K562 (cell line): Measurements from ENCODE around the gene FASTK. TPM values are rescaled to one million over a fixed set of nuclear protein-coding genes. Genes with fewer than 3 reads are reported as not detected.

Experiments
- ATAC-seq: fragments of 200-7000 bp; cut with Tn5 transposase; 3 replicates; pipeline ENCODE4 v1.9.1; 2020; ENCODE audit warnings: moderate library complexity
- Bru-seq: library from RNA; stranded (reverse); fragments of 400-500 nt; gene quantifications from one replicate; lab custom pipeline; 2021; lab: Mats Ljungman, UMichigan
- BruChase-seq, 2 experiments: library from RNA; stranded (reverse); fragments of 400-500 nt; gene quantifications; one replicate each; lab custom pipeline; 2021; lab: Mats Ljungman, UMichigan
- BruUV-seq: library from RNA; stranded (reverse); fragments of 400-500 nt; replicated peaks from 2 replicates; lab custom pipeline; 2021; lab: Mats Ljungman, UMichigan
- CTCF ChIA-PET: fragments of 300-600 bp; formaldehyde crosslinking; extraction: SDS; loops from one replicate; lab custom pipeline; 2021; ENCODE audit warnings: low intra/inter-chr PET ratio; lab: Yijun Ruan, JAX
- POLR2A ChIA-PET: fragments of 300-600, 350-650 bp; sonication (Branson Sonifier 250); formaldehyde crosslinking; extraction: SDS; loops from one replicate; lab custom pipeline; 2021; ENCODE audit warnings: antibody characterized with exemption, inconsistent platforms; lab: Yijun Ruan, JAX
- DNase-seq, 4 experiments: peaks; one replicate each; pipeline versions ENCODE4 v3.0.0 to v3.0.0-alpha.2; 2011 to 2018; ENCODE audit warnings: low spot score in 3 of 4, mixed read lengths in 3 of 4; ENCODE audit errors: extremely low read depth in 1 of 4
- FAIRE-seq: peaks from 2 replicates; lab custom pipeline; 2011; peaks lifted over from hg19 to GRCh38; lab: Jason Lieb, UNC
- H2AFZ ChIP-seq: 2 replicates; pipeline ENCODE4 v1.6.0; 2011; ENCODE audit warnings: low read depth, low read length, control low read depth, inconsistent platforms
- H3K27ac ChIP-seq: fragments of 200-600 bp; 3 replicates; pipeline ENCODE4 v1.8.0; 2011; ENCODE audit warnings: low read depth, mild to moderate bottlenecking, control low read depth, inconsistent platforms, low read length, moderate library complexity, mixed read lengths; ENCODE audit errors: extremely low read depth
- H3K27me3 ChIP-seq, 2 experiments: fragments of 300-600 bp in 1 of 2; 2 replicates in 1 of 2; 3 replicates in 1 of 2; pipeline versions ENCODE4 v1.6.0 to v1.8.0; 2011; ENCODE audit warnings: inconsistent platforms in 2 of 2, low read length in 2 of 2, mild to moderate bottlenecking in 1 of 2, mixed read lengths in 1 of 2, moderate library complexity in 1 of 2; ENCODE audit not compliant: control insufficient read depth in 2 of 2, insufficient read depth in 2 of 2
- H3K36me3 ChIP-seq: fragments of 300-600 bp; 3 replicates; pipeline ENCODE4 v1.8.0; 2011; ENCODE audit warnings: mild to moderate bottlenecking, low read length, inconsistent platforms; ENCODE audit not compliant: control insufficient read depth, insufficient read depth
- H3K4me1 ChIP-seq, 2 experiments: fragments of 200-600 bp in 1 of 2; replicated peaks in 1 of 2; 2 replicates in 1 of 2; 3 replicates in 1 of 2; pipeline versions ENCODE4 v1.5.1 to v1.8.0; 2011; ENCODE audit warnings: inconsistent platforms in 2 of 2, low read length in 2 of 2, mild to moderate bottlenecking in 1 of 2, mixed read lengths in 1 of 2, moderate library complexity in 1 of 2; ENCODE audit not compliant: control insufficient read depth in 2 of 2, insufficient read depth in 2 of 2
- H3K4me2 ChIP-seq: 2 replicates; pipeline ENCODE4 v1.6.1; 2011; ENCODE audit warnings: low read length, control low read depth, inconsistent platforms, mixed read lengths; ENCODE audit not compliant: insufficient read depth
- H3K4me3 ChIP-seq: fragments of 200-600 bp; sonication (generic), shearing (Covaris generic); 2 replicates; pipeline ENCODE4 v1.5.1; 2016; ENCODE audit warnings: control low read depth, inconsistent platforms
- H3K79me2 ChIP-seq: fragments of 200-600 bp; 3 replicates; pipeline ENCODE4 v1.8.0; 2011; ENCODE audit warnings: low read length, inconsistent platforms; ENCODE audit not compliant: control insufficient read depth, insufficient read depth
- H3K9ac ChIP-seq, 2 experiments: 2 replicates each; pipeline versions ENCODE4 v1.6.0 to v1.6.1; 2011; ENCODE audit warnings: low read depth in 2 of 2, low read length in 2 of 2, control low read depth in 1 of 2, inconsistent platforms in 1 of 2, mild to moderate bottlenecking in 1 of 2, mixed read lengths in 1 of 2; ENCODE audit not compliant: insufficient read depth in 1 of 2
- H3K9me1 ChIP-seq: one replicate; pipeline ENCODE4 v1.6.0; 2011; ENCODE audit warnings: inconsistent platforms, mild to moderate bottlenecking, low read length, moderate library complexity; ENCODE audit not compliant: control insufficient read depth, insufficient read depth
- H3K9me3 ChIP-seq: replicated peaks from 2 replicates; pipeline ENCODE4 v1.5.1; 2011; ENCODE audit warnings: low read depth, low read length, inconsistent platforms; ENCODE audit not compliant: control insufficient read depth, insufficient read depth
- H4K20me1 ChIP-seq: replicated peaks from 2 replicates; pipeline ENCODE4 v1.6.1; 2011; ENCODE audit warnings: low read length, inconsistent platforms, mixed read lengths; ENCODE audit not compliant: control insufficient read depth, insufficient read depth
- CEBPZ ChIP-seq: fragments of 150-350 bp; IDR thresholded peaks from 2 replicates; pipeline ENCODE4 v1.6.1; 2014; ENCODE audit warnings: low read depth, mild to moderate bottlenecking, low read length, borderline replicate concordance
- GATA2 ChIP-seq: sonication (generic); formaldehyde crosslinking; IDR thresholded peaks from 2 replicates; pipeline ENCODE4 v1.4.0; 2020; ENCODE audit warnings: mild to moderate bottlenecking, missing genetic modification reagents
- HES1 ChIP-seq: fragments of 450-650 bp; IDR thresholded peaks from 2 replicates; pipeline ENCODE4 v1.6.1; 2016; ENCODE audit warnings: low read depth, mild to moderate bottlenecking, moderate library complexity
- PPARD ChIP-seq: fragments of 250-450 bp; sonication (Bioruptor Pico); IDR thresholded peaks from 2 replicates; pipeline ENCODE4 v1.8.0; 2022; ENCODE audit warnings: inconsistent platforms, mild to moderate bottlenecking, moderate library complexity
- RAD21 ChIP-seq, 2 experiments: fragments of 250-450 bp in 1 of 2; fragments of 450-650 bp in 1 of 2; sonication (Bioruptor Pico) in 1 of 2; formaldehyde crosslinking in 1 of 2; IDR thresholded peaks in 1 of 2; conservative IDR thresholded peaks in 1 of 2; 2 replicates each; pipeline versions ENCODE4 v1.4.0 to v1.8.0; 2020 to 2022; ENCODE audit warnings: mild to moderate bottlenecking in 2 of 2, moderate library complexity in 1 of 2
- SREBF2 ChIP-seq: sonication (generic); formaldehyde crosslinking; IDR thresholded peaks from 2 replicates; pipeline ENCODE4 v1.4.0; 2020; ENCODE audit warnings: mild to moderate bottlenecking, missing genetic modification reagents
- STAT5A ChIP-seq: IDR thresholded peaks from 2 replicates; pipeline ENCODE4 v1.6.1; 2012; ENCODE audit warnings: low read length, inconsistent platforms, borderline replicate concordance
- ZKSCAN8 ChIP-seq: fragments of 200-800 bp; sonication (Bioruptor generic); IDR thresholded peaks from 2 replicates; pipeline ENCODE4 v1.6.1; 2016; ENCODE audit warnings: missing genetic modification characterization, missing compliant biosample characterization
- ZNF75A ChIP-seq: fragments of 450-650 bp; formaldehyde crosslinking; IDR thresholded peaks from 2 replicates; pipeline ENCODE4 v1.4.0; 2020; ENCODE audit warnings: mild to moderate bottlenecking
- WGBS: fragments of 100-300 bp; shearing (Covaris generic); methylation state at CpG from one replicate; pipeline ENCODE4 v1.1.6; 2016; ENCODE audit warnings: low coverage, mixed read lengths; ENCODE audit not compliant: insufficient coverage; ENCODE audit errors: missing lambda C conversion rate; 5-methylcytosine and 5-hydroxymethylcytosine counted together
- in situ Hi-C: fragments of 300-500 bp; cut with MboI; formaldehyde crosslinking; loops from 4 replicates; pipeline ENCODE4 v1.15.0; 2018; ENCODE audit warnings: inconsistent platforms, mixed read lengths
- intact Hi-C: fragments of 100-400 bp; cut with micrococcal nuclease; formaldehyde crosslinking; loops from 2 replicates; pipeline ENCODE4 v1.14.2; 2022
- long read RNA-seq, 3 experiments: library from polyadenylated mRNA in 2 of 3; library from RNA in 1 of 3; unstranded in 2 of 3; stranded (forward) in 1 of 3; transcript quantifications; one replicate each; pipeline ENCODE4 v2.0.0, GENCODE V29; 2019 to 2022
- polyA minus RNA-seq, 3 experiments: library from RNA; depleted of rRNA, polyadenylated mRNA; stranded (reverse); fragments of >200 nt; gene quantifications; 2 replicates each; pipeline ENCODE4 v1.2.3, GENCODE V29; 2011
- polyA plus RNA-seq, 8 experiments: library from polyadenylated mRNA; depleted of rRNA in 4 of 8; stranded (reverse) in 5 of 8; unstranded in 3 of 8; fragments of >200 nt; fragmentation: Nextera tagmentation in 2 of 8; fragmentation: Illumina TruSeq in 1 of 8; extraction: Ambion mirVana in 2 of 8; extraction: Trizol in 1 of 8; gene quantifications; 2 replicates each; pipeline versions ENCODE4 v1.2.1 to v1.2.3, GENCODE V29; 2011 to 2014; ENCODE audit warnings: inconsistent platforms in 1 of 8, missing spikeins in 1 of 8
- total RNA-seq, 7 experiments: library from RNA; depleted of rRNA in 6 of 7; stranded (reverse); fragments of >200 nt in 6 of 7; fragmentation: Illumina TruSeq in 2 of 7; extraction: Trizol in 2 of 7; gene quantifications; 2 replicates each; pipeline versions ENCODE4 v1.2.1 to v1.2.3, GENCODE V29; 2011 to 2021; ENCODE audit warnings: low replicate concordance in 1 of 7

Gene FASTK
- total RNA-seq (2011; cell fraction: chromatin; rRNA removed; ENCODE audit: low replicate concordance) = 153 and 539 TPM in 2 replicates
- 501 and 515 TPM in 2 replicates for total RNA-seq (2011; cell fraction: nucleolus; rRNA removed)
- total RNA-seq (2011; cell fraction: nucleoplasm; rRNA removed) = 225 and 261 TPM in 2 replicates
- total RNA-seq (2014; rRNA removed) = 114 and 139 TPM in 2 replicates
- 8.3 and 12.6 TPM in 2 replicates for total RNA-seq (2014; rRNA removed; fragmentation: Illumina TruSeq; extraction: Trizol)
- total RNA-seq (2015; rRNA removed; fragmentation: Illumina TruSeq; extraction: Trizol) = 50.3 and 55.4 TPM in 2 replicates
- total RNA-seq (2021) = 106 and 112 TPM in 2 replicates
- 48.2 and 69.4 TPM in 2 replicates for polyA plus RNA-seq (2011; rRNA removed)
- polyA plus RNA-seq (2011; cell fraction: cytosol; rRNA removed) = 50.7 and 105 TPM in 2 replicates
- polyA plus RNA-seq (2011; cell fraction: nucleus; rRNA removed) = 711 and 1,075 TPM in 2 replicates
- 70.9 and 124 TPM in 2 replicates for polyA plus RNA-seq (2012)
- polyA plus RNA-seq (2014; fragmentation: Illumina TruSeq; extraction: Trizol) = 38.2 and 53.4 TPM in 2 replicates
- polyA plus RNA-seq (2014; fragmentation: Nextera tagmentation; extraction: Ambion mirVana) = 1 to 10 TPM in 1 of 2 experiments, under 1 TPM in 1; 0.51 to 2.7 TPM
- 150 and 181 TPM in 2 replicates for polyA plus RNA-seq (2014; rRNA removed)
- polyA minus RNA-seq (2011; rRNA and poly(A)+ RNA removed) = 18.8 and 24.7 TPM in 2 replicates
- polyA minus RNA-seq (2011; cell fraction: cytosol; rRNA and poly(A)+ RNA removed) = 22.8 and 23.4 TPM in 2 replicates
- 187 and 189 TPM in 2 replicates for polyA minus RNA-seq (2011; cell fraction: nucleus; rRNA and poly(A)+ RNA removed)
- percentile 91 among the genes with signal in this experiment for Bru-seq, nascent RNA
- BruChase-seq, experiment 1, labeled RNA remaining after a 2-hour chase = percentile 76 among the genes with signal in this experiment
- BruChase-seq, experiment 2, labeled RNA remaining after a 6-hour chase = percentile 79 among the genes with signal in this experiment
- long read RNA-seq, experiment 1, transcript FASTK-201 (10 exons, 1,827 nt) = major isoform, 16 of 207 reads
- long read RNA-seq, experiment 1, partial matches to known transcripts = 42 of 207 reads
- long read RNA-seq, experiment 1, other reads (novel, unspliced or antisense) = 139 of 207 reads
- long read RNA-seq, experiment 2, transcript FASTK-201 (10 exons, 1,827 nt) = major isoform, 12 of 71 reads
- long read RNA-seq, experiment 2, partial matches to known transcripts = 17 of 71 reads
- long read RNA-seq, experiment 2, other reads (novel, unspliced or antisense) = 40 of 71 reads
- long read RNA-seq, experiment 3, transcript FASTK-213 (9 exons, 1,826 nt) = minor isoform, 5 of 77 reads
- long read RNA-seq, experiment 3, transcript FASTK-212 (10 exons, 1,764 nt) = minor isoform, 5 of 77 reads
- long read RNA-seq, experiment 3, transcript FASTK-201 (10 exons, 1,827 nt) = major isoform, 19 of 77 reads
- long read RNA-seq, experiment 3, partial matches to known transcripts = 5 of 77 reads
- long read RNA-seq, experiment 3, other reads (novel, unspliced or antisense) = 40 of 77 reads

- H3K9ac ChIP-seq = peak within 1 kb of the TSS; percentile 94 to 97
- POLR2A ChIA-PET = interaction anchor here (0.6 to 3.5 kb wide), 18 partner anchors 9 to 757 kb away, joined by 3 to 24 read pairs (median 5); partner anchors contain the start of genes ABCB8, ACTR3C, LRRC61 and REPIN1
- peaks cover 50% of the 10 kb centered on the region for H3K36me3 ChIP-seq
- DNase-seq = peak; percentile 87 to 97 (median 92)
- intact Hi-C loops (loop anchor here (1.0 to 10.0 kb wide), 2 partner anchors 19 to 766 kb away; no protein-coding TSS in a partner anchor), in situ Hi-C loops (no loop called here)
- H3K79me2 ChIP-seq = peaks cover 46% of the 10 kb centered on the region
- H3K4me3 ChIP-seq = peak within 1 kb of the TSS; percentile 89
- FAIRE-seq = peak; percentile 93
- H3K27me3 ChIP-seq = no peaks in the 10 kb centered on the region
- H2AFZ ChIP-seq = peak within 1 kb of the TSS; percentile 78
- CTCF ChIA-PET = no interaction called here
- H3K27ac ChIP-seq = peak within 1 kb of the TSS; percentile 94
- H3K9me1 ChIP-seq = no peaks in the 10 kb centered on the region
- peaks cover 48 to 88% of the 10 kb centered on the region in 2 experiments for H3K4me1 ChIP-seq
- H3K4me2 ChIP-seq = peak within 1 kb of the TSS; percentile 97
- H4K20me1 ChIP-seq = peaks cover 5% of the 10 kb centered on the region
- under 1% methylated on average over 66 of the region's 66 CpGs for WGBS
- peak; percentile 81 for ATAC-seq
- H3K9me3 ChIP-seq = no peaks in the 10 kb centered on the region
- no TSS peak for BruUV-seq
- TF ChIP-seq HES1 (no peak), GATA2 (CRISPR knock-in tag) (no peak), ZNF75A (peak; percentile 4; the same call in 1 of the 2 replicates), PPARD (no peak), ZKSCAN8 (CRISPR knock-in tag) (no peak), STAT5A (no peak), SREBF2 (CRISPR knock-in tag) (no peak), RAD21 (CRISPR knock-in tag; conservative IDR thresholded peaks at IDR 0.05 in 1 of 2, IDR thresholded peaks at IDR 0.05 in 1 of 2) (no peak), CEBPZ (no peak)
Observed at GRCh38 chr7:151080522-151081169, at the start of gene FASTK. Gene FASTK (minus strand): TSS chr7:151080809. CDS start chr7:151080766, 43 bp downstream.
